ENCODE measurements around the gene FHAD1. TPM values are rescaled to one million over a fixed set of nuclear protein-coding genes. Genes with fewer than 3 reads are reported as not detected.

Gene FHAD1
- total and polyA plus RNA-seq, 2 of the 13 experiments (the other 11 are each of a cell fraction or from before 2014, with no cell fraction given): not detected

- no peak for TF ChIP-seq MXD1 (CRISPR knock-in tag; IDR thresholded peaks at IDR 0.05)
- TF ChIP-seq ZNF737 (CRISPR knock-in tag; IDR thresholded peaks at IDR 0.05; ENCODE audit: borderline replicate concordance): no peak
- TF ChIP-seq RNF2 (conservative IDR thresholded peaks at IDR 0.05; ENCODE audit: low read depth): no peak
- TF ChIP-seq ZNF570 (CRISPR knock-in tag; IDR thresholded peaks at IDR 0.05; ENCODE audit: borderline replicate concordance): no peak
- TF ChIP-seq NFRKB (IDR thresholded peaks at IDR 0.05): no peak
- no peak for TF ChIP-seq ONECUT2 (CRISPR knock-in tag; IDR thresholded peaks at IDR 0.05)
- TF ChIP-seq ZNF713 (CRISPR knock-in tag; IDR thresholded peaks at IDR 0.05): no peak
- peak; percentile 69 for TF ChIP-seq NR2F6 (IDR thresholded peaks at IDR 0.05)
- TF ChIP-seq NR2F6 (CRISPR knock-in tag; IDR thresholded peaks at IDR 0.05): no peak
- TF ChIP-seq ZNF766 (CRISPR knock-in tag; IDR thresholded peaks at IDR 0.05; ENCODE audit: borderline replicate concordance): no peak
- peak; percentile 57; the same call in 1 of the 2 replicates for TF ChIP-seq NR2F2 (IDR thresholded peaks at IDR 0.05; ENCODE audit: borderline replicate concordance, low read depth)
- TF ChIP-seq NFAT5 (CRISPR knock-in tag; IDR thresholded peaks at IDR 0.05): no peak
- TF ChIP-seq REL (CRISPR knock-in tag; conservative IDR thresholded peaks at IDR 0.05): no peak
- no peak for TF ChIP-seq ZMAT3 (CRISPR knock-in tag; conservative IDR thresholded peaks at IDR 0.05)
- no peak for TF ChIP-seq SOX6 (IDR thresholded peaks at IDR 0.05)
- peak; percentile 62 for TF ChIP-seq SOX6 (CRISPR knock-in tag; IDR thresholded peaks at IDR 0.05)
- TF ChIP-seq ZBTB4 (CRISPR knock-in tag; IDR thresholded peaks at IDR 0.05; ENCODE audit: borderline replicate concordance): no peak
- no peak for TF ChIP-seq E2F2 (CRISPR knock-in tag; IDR thresholded peaks at IDR 0.05; ENCODE audit: borderline replicate concordance)
- 0 out of 2 replicates have a peak, but pooled peaks have one; percentile 72 for TF ChIP-seq ZSCAN22 (CRISPR knock-in tag; IDR thresholded peaks at IDR 0.05)
- no peak for TF ChIP-seq EZH2 (conservative IDR thresholded peaks at IDR 0.05; ENCODE audit: low read depth, low read length)
- TF ChIP-seq KLF15 (CRISPR knock-in tag; IDR thresholded peaks at IDR 0.05; ENCODE audit: borderline replicate concordance): no peak
- no peak for TF ChIP-seq HCFC1 (IDR thresholded peaks at IDR 0.05; ENCODE audit: low read depth, low read length)
Measured at GRCh38 chr1:15339570-15339969, 92.5 kb downstream of the FHAD1 start (continued).

All from HepG2 (cell line).